NCI-H2171 treated with DMSO at 0.1 percent for 48 hours (cell line): Measurements from ENCODE around the gene NFIC.
"Not testable (repeated sequence)": the region's sequence is repeated elsewhere in the genome, so short reads cannot be mapped to it uniquely, and the experiment has no call there.

ENCODE experiments used
- DNase-seq: peaks from one replicate; lab custom pipeline; 2025; lab: John Stamatoyannopoulos, UW

Gene NFIC

DNA sequence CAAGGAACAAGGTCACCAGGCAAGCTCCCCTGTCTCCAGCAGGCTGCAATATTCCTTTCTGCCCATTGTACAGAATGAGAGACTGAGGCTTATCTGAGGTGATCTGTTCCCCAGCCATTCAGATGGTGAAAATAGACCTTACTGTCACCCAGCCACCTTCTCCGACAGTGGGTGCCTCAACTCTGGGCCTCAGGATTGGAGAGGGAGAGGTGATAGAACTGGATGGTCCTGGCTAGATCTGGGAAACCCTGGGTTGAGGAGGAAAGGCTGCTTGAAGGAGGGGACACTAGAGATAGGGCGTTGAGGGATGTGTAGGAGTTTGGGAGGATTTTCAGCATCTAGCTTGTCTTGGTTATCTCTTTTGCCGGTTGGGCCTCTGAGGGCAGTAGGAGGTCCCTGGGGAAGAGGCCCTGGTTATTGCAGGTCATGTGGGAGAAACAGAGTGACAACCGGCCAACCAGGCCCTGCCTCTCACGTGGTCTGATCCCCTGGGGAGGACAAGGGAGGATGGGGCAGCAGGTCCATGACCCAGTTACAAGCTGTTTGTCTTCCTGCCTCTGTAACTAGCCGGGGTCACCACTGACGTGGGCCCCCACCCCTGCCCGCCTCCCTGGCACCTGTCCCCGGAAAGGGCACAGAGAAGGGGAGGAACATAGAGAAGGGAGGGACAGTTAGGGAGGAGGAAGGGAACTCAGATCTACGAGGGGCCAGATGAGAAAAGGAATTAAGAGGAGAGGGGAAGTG lies 8.2 kb downstream of the NFIC start:
- no peak for DNase-seq

- no peak for DNase-seq
These were observed 9.1 kb downstream of the NFIC start for GRCh38 chr19:3375221-3376090.

- DNase-seq: not testable (repeated sequence)
These were observed 9.7 kb downstream of the NFIC start for GRCh38 chr19:3376091-3376455.

GRCh38 chr19:3378352-3379150 lies 12.2 kb downstream of the NFIC start:
- peak; percentile 11 for DNase-seq

DNA sequence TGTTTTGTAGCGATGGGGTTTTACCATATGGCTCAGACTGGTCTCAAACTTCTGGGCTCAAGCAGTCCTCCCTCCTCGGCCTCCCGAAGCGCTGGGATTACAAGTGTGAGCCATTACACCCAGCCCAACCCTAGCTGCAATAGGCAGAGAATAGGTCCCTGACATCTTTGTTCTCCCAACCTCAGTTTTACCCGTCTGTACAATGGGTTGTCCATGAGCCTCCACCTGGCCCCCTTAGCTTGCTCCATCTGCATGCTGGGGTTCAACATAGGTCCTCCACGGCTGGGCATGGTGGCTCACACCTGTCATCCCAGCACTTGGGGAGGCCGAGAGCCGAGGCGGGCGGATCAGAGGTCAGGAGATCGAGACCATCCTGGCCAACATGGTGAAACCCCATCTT lies 14.4 kb downstream of the NFIC start:
- DNase-seq: no peak

- DNase-seq: no peak
These were observed 15.5 kb downstream of the NFIC start for GRCh38 chr19:3381701-3382372.

DNA sequence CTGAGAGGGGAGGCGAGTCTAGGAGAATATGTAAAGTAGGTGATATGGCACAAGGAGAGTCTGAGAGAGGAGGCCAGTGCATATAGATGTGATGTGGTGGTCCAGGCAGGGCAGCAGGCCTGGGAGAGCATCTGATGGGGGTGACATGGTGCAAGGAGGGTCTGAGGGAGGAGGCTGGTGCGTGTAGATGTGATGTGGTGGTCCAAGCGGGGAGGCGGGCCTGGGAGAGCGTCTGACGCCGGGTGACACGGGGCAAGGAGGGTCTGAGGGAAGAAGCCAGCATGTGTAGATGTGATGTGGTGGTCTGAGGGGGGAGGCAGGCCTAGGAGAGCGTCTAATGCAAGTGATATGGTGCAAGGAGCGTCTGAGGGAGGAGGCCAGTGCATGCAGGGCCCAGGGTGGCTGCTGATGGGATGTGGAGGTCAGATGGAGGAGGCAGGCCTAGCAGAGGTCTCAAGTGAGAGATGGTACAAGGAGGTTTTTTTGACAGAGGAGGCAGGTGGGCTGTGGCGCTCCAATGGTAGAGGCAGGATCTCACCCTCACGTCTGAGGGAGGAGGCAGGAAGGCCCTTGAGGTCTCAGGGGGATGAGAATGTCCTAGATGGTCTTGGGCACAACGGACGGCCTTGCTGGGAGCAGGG lies 16.2 kb downstream of the NFIC start:
- DNase-seq: no peak

GRCh38 chr19:3383121-3383722 lies 16.8 kb downstream of the NFIC start:
- DNase-seq: no peak

GRCh38 chr19:3386447-3387234 lies 20.3 kb downstream of the NFIC start:
- no peak for DNase-seq

DNA sequence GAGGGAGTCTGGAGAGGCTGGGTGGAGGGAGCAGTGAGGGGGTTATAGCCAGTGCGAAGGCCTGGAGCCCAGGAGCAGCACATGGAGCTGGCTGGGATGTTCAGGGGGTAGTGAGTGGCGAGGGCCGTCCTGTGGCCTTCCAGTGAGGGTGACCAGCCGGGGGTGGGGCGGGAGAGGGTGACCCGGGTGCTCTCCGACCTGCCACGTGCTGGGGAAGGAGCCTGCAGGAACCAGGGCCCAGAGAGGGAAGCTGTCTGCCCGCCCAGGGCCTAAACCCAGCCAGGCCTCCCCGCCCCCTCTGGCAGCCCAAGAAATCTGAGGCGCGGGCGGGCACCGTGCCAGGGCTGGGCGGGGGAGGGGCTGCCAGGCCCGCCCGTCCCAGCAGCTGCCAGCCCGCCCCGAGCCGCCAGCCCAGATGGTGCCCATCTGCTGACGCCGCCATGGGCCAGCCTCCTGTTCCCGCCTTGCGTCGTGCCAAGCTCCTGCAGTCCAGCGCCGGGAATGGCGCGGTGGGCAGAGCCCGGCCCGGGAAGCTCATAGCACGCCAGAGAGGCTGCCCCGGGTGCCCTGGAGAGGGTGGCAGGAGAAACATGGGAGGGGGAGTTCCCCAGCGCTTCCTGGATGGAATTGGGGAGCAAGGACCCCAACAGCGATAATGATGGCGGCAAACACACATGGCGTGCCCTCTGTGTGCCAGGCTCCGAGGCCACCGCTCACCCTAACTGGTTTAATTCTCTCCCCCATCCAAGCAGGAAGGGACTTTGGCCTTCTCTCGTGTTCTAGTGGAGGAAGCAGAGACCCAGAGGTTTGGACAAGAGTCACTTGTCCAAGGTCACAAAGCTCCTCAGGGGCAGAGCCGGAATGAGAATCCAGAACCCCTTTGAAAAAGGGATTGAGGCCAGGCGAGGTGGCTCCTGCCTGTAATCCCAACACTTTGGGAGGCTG lies 21.5 kb downstream of the NFIC start:
- DNase-seq: peak; percentile 91

DNA sequence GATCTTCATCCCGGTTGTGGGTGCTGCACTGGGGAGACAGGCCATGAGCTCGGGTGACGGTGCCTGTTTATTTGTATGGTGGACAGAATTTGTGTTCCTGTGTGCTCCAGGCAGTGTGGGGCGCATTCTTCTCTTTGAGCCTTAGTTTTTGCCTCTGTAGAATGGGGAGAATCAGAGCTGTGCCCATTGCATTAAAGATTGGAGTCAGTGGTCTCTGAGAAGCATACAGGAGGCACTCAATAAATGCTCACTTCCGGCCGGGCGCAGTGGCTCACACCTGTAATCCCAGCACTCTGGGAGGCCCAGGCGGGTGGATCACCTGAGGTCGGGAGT lies 23.0 kb downstream of the NFIC start:
- no peak for DNase-seq

- peak; percentile 90 for DNase-seq
These were observed 23.5 kb downstream of the NFIC start for GRCh38 chr19:3389876-3390371.

DNA sequence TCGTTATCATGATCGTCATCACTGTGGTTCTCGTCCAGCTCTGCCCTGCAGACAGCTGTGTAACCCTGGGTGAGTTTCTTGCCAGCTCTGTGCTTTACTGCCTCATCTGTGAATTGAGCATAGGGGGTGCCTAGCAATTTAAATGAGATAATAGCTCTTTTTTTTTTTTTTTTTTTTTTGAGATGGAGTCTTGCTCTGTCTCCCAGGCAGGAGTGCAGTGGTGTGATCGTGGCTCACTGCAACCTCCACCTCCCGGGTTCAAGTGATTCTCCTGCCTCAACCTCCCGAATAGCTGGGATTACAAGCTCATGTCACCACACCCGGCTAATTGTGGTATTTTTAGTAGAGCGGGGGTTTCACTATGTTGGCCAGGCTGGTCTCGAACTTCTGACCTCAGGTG lies 25.5 kb downstream of the NFIC start:
- not testable (repeated sequence) for DNase-seq

GRCh38 chr19:3392480-3392879 lies 26.1 kb downstream of the NFIC start:
- DNase-seq: peak; percentile 15

- no peak for DNase-seq
These were observed 30.5 kb downstream of the NFIC start for GRCh38 chr19:3396881-3397265.

- DNase-seq: no peak
These were observed 31.1 kb downstream of the NFIC start for GRCh38 chr19:3397266-3398022.

GRCh38 chr19:3398114-3398899 lies 31.9 kb downstream of the NFIC start:
- no peak for DNase-seq

DNA sequence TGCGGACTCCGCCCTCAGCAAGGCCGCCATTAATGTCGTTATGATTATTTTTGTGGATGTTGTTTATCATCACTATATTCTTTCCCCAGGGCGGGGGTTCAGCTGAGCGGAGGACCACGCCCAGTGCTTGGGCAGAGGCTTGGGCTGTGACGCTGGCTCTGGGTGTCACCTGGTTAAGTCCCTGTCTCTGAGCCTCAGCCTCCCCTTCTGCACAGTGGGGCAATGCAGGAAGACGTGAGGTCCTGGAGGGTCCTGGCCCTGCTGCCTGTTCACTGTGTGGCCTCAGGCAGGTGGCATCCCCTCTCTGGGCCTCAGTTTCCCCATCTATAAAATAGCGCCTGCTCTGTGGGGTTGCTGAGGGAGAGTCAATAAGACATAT lies 32.5 kb downstream of the NFIC start:
- DNase-seq: no peak
